Fibroblast of skin of abdomen (primary cell): ENCODE data around the gene PIP5KL1.
"Not testable (repeated sequence)": the region's sequence is repeated elsewhere in the genome, so short reads cannot be mapped to it uniquely, and the experiment has no call there.

Experiments used
- DNase-seq: peaks from one replicate; pipeline ENCODE4 v3.0.0-alpha.2; 2013

The PIP5KL1 gene

GRCh38 chr9:127885508-127886281 lies 44.9 kb downstream of the PIP5KL1 start:
- no peak for DNase-seq

- DNase-seq = no peak
These were observed 45.5 kb downstream of the PIP5KL1 start for GRCh38 chr9:127884976-127885490.

GRCh38 chr9:127884427-127884911 lies 46.1 kb downstream of the PIP5KL1 start:
- DNase-seq = no peak

- DNase-seq = no peak
These were observed 46.6 kb downstream of the PIP5KL1 start for GRCh38 chr9:127883959-127884358.

GRCh38 chr9:127881715-127882114 lies 48.9 kb downstream of the PIP5KL1 start:
- not testable (repeated sequence) for DNase-seq

- no peak for DNase-seq
These were observed 50.4 kb downstream of the PIP5KL1 start for GRCh38 chr9:127880143-127880542.

GRCh38 chr9:127878652-127879390 lies 51.8 kb downstream of the PIP5KL1 start:
- no peak for DNase-seq

GRCh38 chr9:127878001-127878651 lies 52.5 kb downstream of the PIP5KL1 start:
- DNase-seq = no peak

- DNase-seq = peak; percentile 59
These were observed 53.0 kb downstream of the PIP5KL1 start, which contains the start of gene AK1 for GRCh38 chr9:127877566-127877998. AK1 (minus strand) TSS chr9:127877675; CDS start chr9:127874617, 3,058 bp downstream.

- no peak for DNase-seq
These were observed 53.6 kb downstream of the PIP5KL1 start for GRCh38 chr9:127876764-127877562.

GRCh38 chr9:127876026-127876763 lies 54.4 kb downstream of the PIP5KL1 start:
- no peak for DNase-seq

GRCh38 chr9:127875306-127875966 lies 55.1 kb downstream of the PIP5KL1 start:
- DNase-seq = peak; percentile 72

GRCh38 chr9:127874301-127875221 lies 56.0 kb downstream of the PIP5KL1 start:
- DNase-seq = no peak

GRCh38 chr9:127873886-127874285 lies 56.7 kb downstream of the PIP5KL1 start:
- no peak for DNase-seq

- no peak for DNase-seq
These were observed 57.3 kb downstream of the PIP5KL1 start for GRCh38 chr9:127873223-127873691.

- no peak for DNase-seq
These were observed 58.0 kb downstream of the PIP5KL1 start for GRCh38 chr9:127872369-127873222.

GRCh38 chr9:127871531-127871930 lies 59.0 kb downstream of the PIP5KL1 start:
- no peak for DNase-seq

GRCh38 chr9:127870887-127871286 lies 59.7 kb downstream of the PIP5KL1 start:
- DNase-seq = no peak
